B cell (primary cell): ENCODE measurements around the gene DGKB.

Experiments used
- CTCF ChIP-seq: fragments of 200-600 bp; IDR thresholded peaks from one replicate; pipeline ENCODE4 v1.8.0; 2022; ENCODE audit warnings: antibody characterized with exemption, mild to moderate bottlenecking
- EZH2 ChIP-seq: IDR thresholded peaks from 2 replicates; pipeline ENCODE4 v1.6.1; 2012; ENCODE audit warnings: borderline replicate concordance, low read depth, mild to moderate bottlenecking, moderate library complexity, low read length; ENCODE audit not compliant: insufficient read depth, poor library complexity, severe bottlenecking

DNA sequence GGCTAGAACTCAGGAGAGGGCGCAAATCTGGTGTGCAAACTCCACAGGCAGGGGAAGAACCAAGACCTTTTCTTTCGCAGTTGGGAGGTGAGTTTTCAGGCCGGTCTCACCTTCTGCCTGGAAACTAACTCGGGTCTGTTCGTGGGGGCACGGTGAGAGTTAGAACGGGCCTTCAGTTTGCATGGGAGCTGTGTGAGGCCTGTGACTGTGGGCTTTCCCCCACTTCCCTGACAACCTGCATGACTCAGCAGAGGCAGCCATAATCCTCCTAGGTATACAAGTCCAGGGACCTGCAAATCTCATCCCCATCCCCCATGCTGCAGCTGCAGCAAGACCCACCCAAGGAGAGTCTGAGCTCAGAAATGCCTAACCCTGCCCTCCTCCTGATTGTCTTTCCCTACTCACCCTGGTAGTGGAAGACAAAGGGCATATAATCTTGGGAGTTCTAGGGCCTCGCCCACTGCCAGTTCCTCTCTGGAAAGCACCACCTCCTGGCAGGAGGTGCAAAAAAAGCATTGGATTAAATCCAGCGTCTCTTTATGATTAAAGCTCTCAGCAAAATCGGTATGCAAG is 718.2 kb downstream of the DGKB start:
- TF ChIP-seq CTCF (no peak), EZH2 (no peak)
